HG02623 (cell line): ENCODE measurements around the gene UBE3B.
"Not testable (repeated sequence)": the region's sequence is repeated elsewhere in the genome, so short reads cannot be mapped to it uniquely, and the experiment has no call there.

Experiments
- ATAC-seq: cut with Tn5 transposase; IDR thresholded peaks from one replicate; pipeline ENCODE4 v1.9.1; 2021; ENCODE audit warnings: moderate library complexity; ENCODE audit not compliant: unreplicated experiment

The UBE3B gene

GRCh38 chr12:109473006-109473405 is 4.4 kb upstream of the UBE3B start:
- ATAC-seq: no peak

- ATAC-seq: not testable (repeated sequence)
These were observed 3.7 kb upstream of the UBE3B start for GRCh38 chr12:109473526-109474270.

- ATAC-seq: no peak
These were observed 2.3 kb upstream of the UBE3B start for GRCh38 chr12:109475121-109475520.

GRCh38 chr12:109475993-109476806 is 1.2 kb upstream of the UBE3B start:
- ATAC-seq: no peak

GRCh38 chr12:109476807-109477184 is 638 bp upstream of the UBE3B start:
- no peak for ATAC-seq

GRCh38 chr12:109477963-109478315 is 505 bp downstream of the UBE3B start:
- no peak for ATAC-seq

- ATAC-seq: no peak
These were observed 2.3 kb downstream of the UBE3B start for GRCh38 chr12:109479761-109480160.

GRCh38 chr12:109480356-109480755 is 2.9 kb downstream of the UBE3B start:
- no peak for ATAC-seq

GRCh38 chr12:109481863-109482262 is 4.4 kb downstream of the UBE3B start:
- ATAC-seq: no peak

GRCh38 chr12:109482491-109482890 is 5.1 kb downstream of the UBE3B start:
- no peak for ATAC-seq

GRCh38 chr12:109482894-109483293 is 5.5 kb downstream of the UBE3B start:
- ATAC-seq: no peak

- no peak for ATAC-seq
These were observed 5.9 kb downstream of the UBE3B start for GRCh38 chr12:109483346-109483745.

- no peak for ATAC-seq
These were observed 7.8 kb downstream of the UBE3B start for GRCh38 chr12:109485201-109485600.

GRCh38 chr12:109487181-109488050 is 10.0 kb downstream of the UBE3B start:
- ATAC-seq: no peak

GRCh38 chr12:109488051-109488665 is 10.7 kb downstream of the UBE3B start:
- ATAC-seq: no peak

GRCh38 chr12:109489016-109489954 is 11.9 kb downstream of the UBE3B start:
- no peak for ATAC-seq

GRCh38 chr12:109489955-109490565 is 12.6 kb downstream of the UBE3B start:
- no peak for ATAC-seq

GRCh38 chr12:109491671-109492070 is 14.2 kb downstream of the UBE3B start:
- ATAC-seq: no peak

- no peak for ATAC-seq
These were observed 14.9 kb downstream of the UBE3B start for GRCh38 chr12:109492371-109492770.
